ENCODE results near the gene FAM107B. TPM values are rescaled to one million over a fixed set of nuclear protein-coding genes. Genes with fewer than 3 reads are reported as not detected.

The FAM107B gene
- total and polyA plus RNA-seq, 2 of the 13 experiments (the other 11 are each of a cell fraction or from before 2014, with no cell fraction given) = 15.7 to 24.8 TPM

- WGBS (ENCODE audit: low lambda C conversion rate) = 30% methylated on average over 7 of the region's 7 CpGs
- FAIRE-seq = no peak
- ChIA-PET POLR2A (no interaction called here), CTCF (ENCODE audit: low intra/inter-chr PET ratio, low total read pairs) (no interaction called here)
- H3K27me3 ChIP-seq (ENCODE audit: control insufficient read depth in 1 of 2, insufficient read depth in 2 of 2, low read length in 2 of 2) = peaks cover 0 to 22% of the 10 kb centered on the region in 2 experiments; a peak in 1 of 5 replicates
- peaks cover 6% of the 10 kb centered on the region for H3K4me1 ChIP-seq (ENCODE audit: insufficient read depth, low read length)
- H3K9ac ChIP-seq (ENCODE audit: insufficient read depth, low read depth, low read length) = no peak overlapping the region
- no peaks in the 10 kb centered on the region for H3K36me3 ChIP-seq (replicated peaks in 1 of 2; ENCODE audit: control insufficient read depth in 1 of 2, insufficient read depth in 2 of 2, low read length in 2 of 2)
- TF ChIP-seq GLI4 (CRISPR knock-in tag; IDR thresholded peaks at IDR 0.05; ENCODE audit: borderline replicate concordance) (no peak), FOXM1 (CRISPR knock-in tag; IDR thresholded peaks at IDR 0.05) (no peak)
- H4K20me1 ChIP-seq (ENCODE audit: insufficient read depth, low read length) = no peaks in the 10 kb centered on the region
- H3K4me3 ChIP-seq (replicated peaks in 1 of 3; ENCODE audit: insufficient read depth in 1 of 3, low read depth in 2 of 3, low read length in 3 of 3) = no peak overlapping the region
- no peaks in the 10 kb centered on the region for H3K9me3 ChIP-seq (ENCODE audit: low read length)
- H3K79me2 ChIP-seq (ENCODE audit: insufficient read depth, low read length) = no peaks in the 10 kb centered on the region
- ATAC-seq = no peak
- intact Hi-C loops (cut with micrococcal nuclease; ENCODE audit: unreplicated experiment) (no loop called here), in situ Hi-C loops (cut with HindIII; ENCODE audit: extremely low pct_ligation_motif_present, low pct_unique_long_range_greater_than_20kb) (no loop called here)
- no peak overlapping the region for H2AFZ ChIP-seq (ENCODE audit: low read length)
- H3K4me2 ChIP-seq (ENCODE audit: low read depth, low read length) = no peak overlapping the region
- no peak overlapping the region for H3K27ac ChIP-seq (ENCODE audit: extremely low read length, insufficient read depth, low read length)
- BruUV-seq (replicated peaks) = no TSS peak
- no peak for DNase-seq (ENCODE audit: low spot score)
These were observed 116.2 kb downstream of the FAM107B start for GRCh38 chr10:14658331-14659127.

DNA sequence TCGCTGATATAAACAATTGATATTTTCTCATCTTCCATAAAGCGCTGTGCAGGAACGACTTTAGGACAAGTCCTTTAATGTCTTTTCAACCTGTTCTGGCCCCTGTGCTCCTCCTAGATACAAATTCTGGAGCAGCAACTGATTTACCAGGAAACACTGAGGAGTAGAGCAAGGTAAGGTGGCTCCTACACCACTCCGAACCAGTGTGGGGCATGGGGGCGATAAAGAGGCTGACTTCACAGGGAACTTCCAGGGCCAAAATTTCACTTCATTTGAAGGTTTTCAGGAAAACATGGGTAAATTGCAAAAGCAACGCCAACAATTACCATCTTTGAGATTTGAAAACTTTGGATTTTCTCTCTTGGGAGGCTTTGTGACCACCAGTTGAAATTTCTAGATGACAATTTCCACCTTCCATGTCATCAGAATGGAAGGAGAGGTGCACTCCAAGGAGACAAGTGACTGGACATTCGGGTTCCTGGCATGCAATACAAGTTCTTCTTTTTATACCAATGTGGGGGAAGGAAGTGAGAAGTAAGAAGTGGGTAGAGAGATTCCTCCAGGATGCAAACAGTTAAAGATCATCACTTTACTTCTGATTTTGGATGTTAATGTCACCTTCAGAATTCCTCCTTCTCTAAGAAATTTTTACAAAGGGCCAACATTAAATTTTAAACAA, 118.5 kb downstream of the FAM107B start:
- H2AFZ ChIP-seq (ENCODE audit: low read length) = no peak overlapping the region
- FAIRE-seq (no peak), DNase-seq (ENCODE audit: low spot score) (no peak), ATAC-seq (no peak)
- WGBS (ENCODE audit: low lambda C conversion rate) = 51% methylated on average over 7 of the region's 7 CpGs
- H3K4me1 ChIP-seq (ENCODE audit: insufficient read depth, low read length) = peaks cover 9% of the 10 kb centered on the region
- no peak overlapping the region for H3K27ac ChIP-seq (ENCODE audit: extremely low read length, insufficient read depth, low read length)
- no peaks in the 10 kb centered on the region for H4K20me1 ChIP-seq (ENCODE audit: insufficient read depth, low read length)
- no peak overlapping the region for H3K4me3 ChIP-seq (replicated peaks in 1 of 3; ENCODE audit: insufficient read depth in 1 of 3, low read depth in 2 of 3, low read length in 3 of 3)
- no peak overlapping the region for H3K4me2 ChIP-seq (ENCODE audit: low read depth, low read length)
- H3K9ac ChIP-seq (ENCODE audit: insufficient read depth, low read depth, low read length) = no peak overlapping the region
- CTCF ChIA-PET (ENCODE audit: low intra/inter-chr PET ratio, low total read pairs) = no interaction called here
- POLR2A ChIA-PET = no interaction called here
- in situ Hi-C loops (cut with HindIII; ENCODE audit: extremely low pct_ligation_motif_present, low pct_unique_long_range_greater_than_20kb) (no loop called here), intact Hi-C loops (cut with micrococcal nuclease; ENCODE audit: unreplicated experiment) (no loop called here)
- BruUV-seq (replicated peaks) = no TSS peak
- H3K36me3 ChIP-seq (replicated peaks in 1 of 2; ENCODE audit: control insufficient read depth in 1 of 2, insufficient read depth in 2 of 2, low read length in 2 of 2) = no peaks in the 10 kb centered on the region
- TF ChIP-seq NFYB (CRISPR knock-in tag; IDR thresholded peaks at IDR 0.05) (no peak), BRD4 (CRISPR knock-in tag; IDR thresholded peaks at IDR 0.05) (no peak), MAFK (conservative IDR thresholded peaks at IDR 0.05 in 1 of 2, IDR thresholded peaks at IDR 0.05 in 1 of 2; ENCODE audit: low read length in 2 of 2) (no peak), ZMAT3 (CRISPR knock-in tag; conservative IDR thresholded peaks at IDR 0.05) (no peak), CSRNP1 (CRISPR knock-in tag; IDR thresholded peaks at IDR 0.05) (no peak), ZNF256 (CRISPR knock-in tag; conservative IDR thresholded peaks at IDR 0.05) (no peak), SNAI1 (CRISPR knock-in tag; IDR thresholded peaks at IDR 0.05; ENCODE audit: borderline replicate concordance) (no peak), SIN3B (IDR thresholded peaks at IDR 0.05; ENCODE audit: low read length) (no peak), ZNF784 (CRISPR knock-in tag; IDR thresholded peaks at IDR 0.05; ENCODE audit: borderline replicate concordance) (no peak), ZNF550 (CRISPR knock-in tag; IDR thresholded peaks at IDR 0.05; ENCODE audit: borderline replicate concordance) (no peak), ZNF704 (CRISPR knock-in tag; IDR thresholded peaks at IDR 0.05; ENCODE audit: borderline replicate concordance) (no peak), RELA (CRISPR knock-in tag; IDR thresholded peaks at IDR 0.05) (no peak)
- H3K79me2 ChIP-seq (ENCODE audit: insufficient read depth, low read length) = no peaks in the 10 kb centered on the region
- peaks cover 0 to 26% of the 10 kb centered on the region in 2 experiments; a peak in 1 of 5 replicates for H3K27me3 ChIP-seq (ENCODE audit: control insufficient read depth in 1 of 2, insufficient read depth in 2 of 2, low read length in 2 of 2)
- H3K9me3 ChIP-seq (ENCODE audit: low read length) = no peaks in the 10 kb centered on the region
